Mononuclear cell (primary cell): ENCODE results near the gene PRKAR1A. TPM values are rescaled to one million over a fixed set of nuclear protein-coding genes. Genes with fewer than 3 reads are reported as not detected.
"Not testable (repeated sequence)": the region's sequence is repeated elsewhere in the genome, so short reads cannot be mapped to it uniquely, and the experiment has no call there.

ENCODE experiments used
- H3K27me3 ChIP-seq: 2 replicates; pipeline ENCODE4 v1.6.0; 2011; ENCODE audit warnings: low read length, control low read depth; ENCODE audit not compliant: insufficient read depth
- H3K4me1 ChIP-seq: 2 replicates; pipeline ENCODE4 v1.5.1; 2011; ENCODE audit warnings: mild to moderate bottlenecking, low read length, control low read depth; ENCODE audit not compliant: insufficient read depth
- H3K4me3 ChIP-seq: 2 replicates; pipeline ENCODE4 v1.5.1; 2011; ENCODE audit warnings: mild to moderate bottlenecking, low read length, moderate library complexity
- H3K9me3 ChIP-seq: 2 replicates; pipeline ENCODE4 v1.5.1; 2011; ENCODE audit warnings: low read depth, mild to moderate bottlenecking, control low read depth, low read length
- total RNA-seq: library from RNA; depleted of rRNA; stranded (reverse); fragments of >200 nt; gene quantifications from one replicate; pipeline ENCODE4 v1.2.3, GENCODE V29; 2012

The PRKAR1A gene
- total RNA-seq, 1 donor, result 97.8 TPM

DNA sequence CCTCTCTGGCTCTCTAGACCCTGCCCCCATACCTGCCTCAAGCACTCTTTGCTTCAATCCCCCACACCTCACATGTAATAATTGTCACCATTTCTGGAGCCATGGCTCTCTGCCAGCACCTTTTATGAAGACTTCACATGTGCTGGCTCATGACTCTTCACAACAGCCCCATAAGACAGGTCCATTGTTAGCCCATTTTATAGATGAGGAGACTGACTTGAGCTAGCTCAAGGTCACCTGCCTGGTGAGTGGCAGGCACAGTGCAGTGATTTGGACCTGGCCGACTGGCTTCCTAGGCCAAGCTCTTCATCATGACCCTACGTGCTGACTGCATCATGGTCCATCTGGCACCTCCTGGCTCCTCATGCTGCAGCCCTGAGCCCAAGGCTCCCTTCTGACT, 63.9 kb downstream of the PRKAR1A start:
- H3K27me3 ChIP-seq, result no peaks in the 10 kb centered on the region
- no peaks in the 10 kb centered on the region for H3K9me3 ChIP-seq
- H3K4me3 ChIP-seq, result no peak overlapping the region
- H3K4me1 ChIP-seq, result peaks cover 38% of the 10 kb centered on the region

DNA sequence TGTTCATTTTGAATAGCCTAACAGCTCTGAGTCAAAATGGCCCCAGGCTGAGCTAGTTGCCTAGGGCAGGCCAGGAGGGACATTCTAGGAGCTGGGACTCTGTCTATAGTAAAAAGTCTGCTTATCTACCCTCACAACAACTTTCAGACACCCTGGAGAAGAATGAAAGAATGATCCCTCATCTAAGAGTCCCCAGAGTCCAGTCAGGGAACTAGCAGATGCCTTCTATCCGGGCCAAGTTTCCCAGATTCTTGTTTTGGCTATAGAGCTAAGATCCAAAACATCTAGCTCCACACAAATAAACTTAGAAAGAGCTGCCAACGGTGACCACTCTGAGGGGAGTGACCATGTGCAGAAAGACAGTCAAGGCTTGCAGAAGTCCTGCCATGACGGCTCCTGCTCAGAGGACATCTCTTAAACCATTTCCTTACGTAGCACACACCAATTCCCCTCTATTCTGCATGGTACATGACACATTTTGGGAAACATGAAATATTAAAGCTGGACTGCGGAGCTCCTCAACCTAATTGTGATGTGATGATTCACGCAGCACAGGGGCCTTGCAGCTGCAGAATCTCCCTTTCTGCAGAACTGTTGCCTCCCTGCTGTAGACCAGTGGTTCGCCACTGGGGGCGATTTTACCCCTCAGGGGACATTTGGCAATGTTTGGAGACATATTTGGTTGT, 64.7 kb downstream of the PRKAR1A start:
- Histone ChIP-seq H3K4me1 (peaks cover 38% of the 10 kb centered on the region), H3K4me3 (no peak overlapping the region), H3K9me3 (no peaks in the 10 kb centered on the region), H3K27me3 (no peaks in the 10 kb centered on the region)

DNA sequence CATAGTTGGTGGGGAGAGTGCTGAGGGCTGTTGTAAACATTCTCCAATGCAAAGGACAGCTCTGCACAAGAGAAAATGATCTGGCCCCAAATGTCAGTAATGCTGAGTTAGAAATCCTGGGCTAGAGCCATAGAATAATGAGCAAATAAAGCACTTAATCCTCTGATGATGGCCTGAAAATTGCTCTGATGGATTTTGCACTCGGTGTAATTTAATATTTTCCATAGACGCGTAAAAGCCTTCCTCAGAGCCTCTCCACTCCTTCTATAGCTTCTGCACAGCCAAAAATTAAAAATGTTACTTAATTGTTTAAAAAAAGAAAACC, 65.2 kb downstream of the PRKAR1A start:
- Histone ChIP-seq H3K27me3 (no peaks in the 10 kb centered on the region), H3K4me1 (peaks cover 33% of the 10 kb centered on the region), H3K4me3 (no peak overlapping the region), H3K9me3 (no peaks in the 10 kb centered on the region)

DNA sequence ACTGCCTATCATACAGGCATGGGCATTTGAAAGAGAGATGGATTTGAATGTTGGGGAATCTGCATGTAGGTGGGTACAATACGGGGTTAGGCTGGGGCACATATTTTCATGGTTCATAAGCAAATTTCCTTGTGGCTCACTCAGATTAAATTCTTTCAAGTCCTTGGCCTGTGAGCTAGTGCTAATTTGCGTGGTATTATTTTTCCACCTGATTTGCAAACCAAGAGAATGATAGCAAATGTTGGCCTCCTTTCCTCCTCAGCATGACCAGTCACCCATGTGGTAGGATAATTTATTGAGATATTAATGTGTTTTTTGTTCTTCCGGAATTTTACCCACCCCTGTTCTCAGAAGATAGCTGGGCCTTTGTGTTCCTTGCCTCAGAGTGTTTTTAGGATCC, 66.0 kb downstream of the PRKAR1A start:
- Histone ChIP-seq H3K9me3 (no peaks in the 10 kb centered on the region), H3K4me1 (peaks cover 29% of the 10 kb centered on the region), H3K27me3 (no peaks in the 10 kb centered on the region), H3K4me3 (no peak overlapping the region)

DNA sequence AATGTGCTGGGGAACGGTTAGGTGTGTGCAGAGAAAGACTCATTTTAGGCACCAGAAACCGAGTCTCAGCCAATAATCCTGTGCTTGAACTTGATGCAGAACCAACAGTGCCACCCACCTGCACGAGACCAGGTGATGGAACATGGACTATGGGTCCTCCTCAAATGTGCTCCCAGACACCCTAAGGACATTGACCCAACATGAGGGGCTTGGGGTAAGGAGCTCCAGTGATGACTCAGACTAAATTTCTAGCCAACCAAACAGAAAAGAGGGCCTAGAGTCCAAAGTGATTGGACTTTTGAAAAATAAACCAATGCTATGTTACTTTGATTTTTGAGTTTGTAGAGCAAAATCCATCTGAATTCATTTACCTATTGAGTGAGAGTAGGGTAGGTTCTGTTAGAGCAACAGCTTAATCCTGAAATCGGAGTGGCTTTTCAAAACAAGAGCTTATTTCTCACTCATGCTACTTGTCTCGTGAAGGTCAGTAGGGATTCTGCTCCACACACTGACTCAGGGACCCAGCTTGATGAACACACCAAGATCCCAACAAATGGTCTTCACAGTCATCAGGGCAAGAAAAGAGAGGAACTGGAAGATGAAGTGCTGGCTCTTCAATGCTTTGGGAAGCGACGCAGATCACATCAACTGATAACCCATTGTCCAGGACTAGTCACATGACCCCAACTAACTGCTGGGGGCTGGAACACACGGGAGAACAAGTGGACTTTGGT, 67.1 kb downstream of the PRKAR1A start:
- H3K4me3 ChIP-seq, result no peak overlapping the region

DNA sequence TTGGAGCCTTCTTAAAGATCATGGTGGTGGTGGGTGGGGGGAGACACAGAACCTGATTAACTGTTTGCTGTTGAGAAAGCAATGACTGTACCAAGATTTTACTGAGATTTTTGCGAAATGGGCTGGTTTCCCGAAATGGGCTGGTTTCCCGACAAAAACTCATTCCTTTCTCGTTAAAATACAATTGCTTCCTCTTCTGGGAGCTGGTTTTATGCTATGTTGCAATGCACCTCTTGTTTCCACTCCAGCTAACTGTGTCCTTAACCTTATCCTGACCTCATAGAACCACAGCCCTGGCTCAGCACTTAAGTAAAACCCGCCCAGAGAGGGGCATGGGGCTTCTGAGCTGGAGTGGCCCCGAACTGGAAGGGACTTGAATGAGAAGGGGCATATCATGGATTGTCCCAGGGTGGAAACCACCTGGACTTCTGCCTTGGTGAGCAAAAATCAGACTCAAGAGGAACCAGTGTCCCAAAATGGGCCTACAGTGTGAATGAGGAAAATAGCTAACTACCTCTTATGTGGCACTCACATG, 68.1 kb downstream of the PRKAR1A start:
- H3K9me3 ChIP-seq, result no peaks in the 10 kb centered on the region
- H3K27me3 ChIP-seq, result no peaks in the 10 kb centered on the region
- H3K4me1 ChIP-seq, result peaks cover 29% of the 10 kb centered on the region
- H3K4me3 ChIP-seq, result no peak overlapping the region

More for the DNA sequence above, 67.1 kb downstream of the PRKAR1A start:
- Histone ChIP-seq H3K9me3 (no peaks in the 10 kb centered on the region), H3K4me1 (peaks cover 29% of the 10 kb centered on the region), H3K27me3 (no peaks in the 10 kb centered on the region)

DNA sequence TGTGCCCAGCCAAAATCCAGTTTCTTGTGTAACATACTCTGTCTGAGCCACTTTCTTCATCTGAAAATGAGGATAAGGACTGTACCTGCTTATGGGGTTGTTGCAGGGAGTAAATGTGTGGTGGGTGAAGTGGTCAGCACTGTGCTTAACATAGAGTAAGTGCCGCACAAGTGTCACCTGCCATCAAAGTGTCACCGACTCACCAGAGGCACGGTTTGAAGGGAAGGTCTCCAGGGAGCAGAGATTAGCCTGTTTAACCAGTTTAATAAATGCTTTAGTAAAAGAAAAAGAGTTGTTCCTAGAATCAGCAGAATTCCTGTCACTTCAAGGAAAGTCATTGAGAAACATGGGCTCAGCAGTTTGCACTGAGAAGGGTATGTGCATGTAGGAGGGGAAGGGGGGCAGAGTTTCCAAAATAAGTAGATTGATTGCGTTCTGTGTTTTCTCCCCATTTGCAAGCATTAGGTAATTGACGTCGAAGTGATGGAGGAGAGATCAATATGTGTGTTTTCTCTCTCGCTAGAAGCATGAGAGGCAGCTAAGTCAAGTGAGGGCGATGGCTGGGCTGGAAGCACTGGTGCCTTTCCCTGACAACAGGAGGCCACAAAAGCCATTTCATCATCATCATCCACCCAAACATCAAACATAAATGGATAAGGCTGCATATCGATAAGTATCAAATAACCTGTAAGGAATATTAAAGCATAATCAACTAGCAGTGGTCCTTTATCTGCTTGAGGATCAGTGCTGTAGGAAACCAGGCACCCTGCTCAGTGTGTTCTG, 69.8 kb downstream of the PRKAR1A start:
- Histone ChIP-seq H3K4me3 (no peak overlapping the region), H3K9me3 (no peaks in the 10 kb centered on the region), H3K4me1 (peaks cover 29% of the 10 kb centered on the region), H3K27me3 (peaks cover 2% of the 10 kb centered on the region)

DNA sequence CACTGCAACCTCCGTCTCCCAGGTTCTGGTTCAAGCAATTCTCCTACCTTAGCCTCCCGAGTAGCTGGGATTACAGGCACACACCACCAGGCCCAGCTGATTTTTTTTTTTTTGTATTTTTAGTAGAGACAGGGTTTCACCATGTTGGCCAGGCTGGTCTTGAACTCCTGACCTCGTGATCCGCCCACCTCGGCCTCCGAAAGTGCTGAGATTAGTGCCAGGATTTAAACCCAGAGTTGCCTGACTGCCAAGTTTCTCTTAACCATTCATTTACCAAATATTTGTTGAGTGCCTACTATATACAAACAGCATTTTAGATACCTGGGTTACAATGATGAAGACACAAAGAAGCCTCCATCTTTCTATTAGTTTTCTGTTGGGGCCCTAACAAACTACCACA, 70.6 kb downstream of the PRKAR1A start:
- H3K9me3 ChIP-seq, H3K27me3 ChIP-seq, H3K4me3 ChIP-seq: not testable (repeated sequence)
- peaks cover 29% of the 10 kb centered on the region for H3K4me1 ChIP-seq

DNA sequence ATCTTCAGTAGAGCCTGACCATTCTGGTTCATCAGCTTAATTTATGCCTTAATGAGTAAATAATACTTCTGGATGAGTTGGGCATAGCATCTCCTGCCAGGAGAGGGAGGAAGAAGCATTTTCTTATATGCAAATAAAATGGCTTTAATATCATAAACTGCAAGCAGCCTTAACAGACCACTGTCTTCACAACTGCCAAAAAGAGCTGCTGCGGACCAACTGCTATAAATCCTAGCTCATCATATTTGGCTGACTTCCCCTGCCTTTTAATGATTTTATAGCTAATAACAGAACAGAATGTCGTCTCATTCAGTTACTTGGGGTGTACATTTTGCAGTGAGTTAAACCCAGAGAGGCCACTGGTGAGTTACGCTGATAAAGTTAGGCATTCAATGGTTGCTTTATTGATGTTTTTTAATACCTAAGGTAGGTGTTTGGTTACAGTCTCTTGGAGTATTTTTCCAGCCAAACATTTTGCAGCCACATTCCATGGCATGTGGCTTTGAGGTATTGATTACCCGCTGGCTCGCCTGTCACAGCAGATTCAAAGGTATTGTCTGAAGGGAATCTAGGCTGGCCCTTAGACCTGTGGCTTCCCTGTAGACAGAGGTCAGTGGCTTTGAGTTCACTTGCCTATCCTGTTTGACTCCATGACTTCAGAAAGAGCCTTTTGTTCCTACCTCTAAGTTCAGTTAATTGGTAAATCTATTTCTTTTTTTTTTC, 72.5 kb downstream of the PRKAR1A start:
- Histone ChIP-seq H3K4me3 (no peak overlapping the region), H3K4me1 (peaks cover 15% of the 10 kb centered on the region), H3K27me3 (peaks cover 2% of the 10 kb centered on the region), H3K9me3 (no peaks in the 10 kb centered on the region)

DNA sequence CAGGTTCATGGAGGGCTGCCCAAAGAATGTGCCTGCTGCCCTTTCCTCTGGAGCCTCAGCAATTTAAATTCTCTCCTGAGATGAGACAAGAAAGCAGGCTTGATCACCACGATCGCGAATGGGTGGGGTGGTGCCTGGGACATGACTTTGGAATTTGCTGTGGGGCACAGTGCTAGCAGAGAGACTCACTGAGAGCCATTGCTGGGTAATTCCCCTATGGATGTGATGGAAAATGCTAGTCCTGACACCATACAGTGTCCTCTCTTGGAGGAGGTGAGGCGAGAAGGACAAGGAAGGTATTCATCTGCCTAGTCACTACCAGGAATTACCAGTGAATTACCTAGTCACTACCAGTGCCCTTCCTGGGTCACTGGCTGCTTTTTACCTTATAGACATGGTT, 73.4 kb downstream of the PRKAR1A start:
- Histone ChIP-seq H3K9me3 (no peaks in the 10 kb centered on the region), H3K27me3 (peaks cover 2% of the 10 kb centered on the region), H3K4me1 (peaks cover 6% of the 10 kb centered on the region), H3K4me3 (no peak overlapping the region)

DNA sequence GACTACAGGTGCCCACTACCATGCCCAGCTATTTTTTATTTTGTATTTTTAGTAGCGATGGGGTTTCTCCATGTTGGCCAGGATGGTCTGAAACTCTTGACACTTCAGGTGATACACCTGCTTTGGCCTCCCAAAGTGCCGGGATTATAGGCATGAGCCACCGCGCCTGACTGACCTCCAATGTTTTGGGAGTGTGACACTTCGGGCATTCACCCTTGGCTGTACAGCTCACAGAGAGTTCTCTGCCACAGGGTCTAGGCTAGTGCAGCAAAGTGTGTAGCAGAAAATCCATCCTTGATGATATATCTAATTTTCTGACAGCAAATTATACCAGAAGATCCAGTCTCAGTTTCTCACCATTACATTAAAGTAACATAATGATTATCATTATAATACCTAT, 74.8 kb downstream of the PRKAR1A start:
- Histone ChIP-seq H3K4me1 (no peaks in the 10 kb centered on the region), H3K27me3 (peaks cover 2% of the 10 kb centered on the region), H3K4me3 (no peak overlapping the region), H3K9me3 (no peaks in the 10 kb centered on the region)

DNA sequence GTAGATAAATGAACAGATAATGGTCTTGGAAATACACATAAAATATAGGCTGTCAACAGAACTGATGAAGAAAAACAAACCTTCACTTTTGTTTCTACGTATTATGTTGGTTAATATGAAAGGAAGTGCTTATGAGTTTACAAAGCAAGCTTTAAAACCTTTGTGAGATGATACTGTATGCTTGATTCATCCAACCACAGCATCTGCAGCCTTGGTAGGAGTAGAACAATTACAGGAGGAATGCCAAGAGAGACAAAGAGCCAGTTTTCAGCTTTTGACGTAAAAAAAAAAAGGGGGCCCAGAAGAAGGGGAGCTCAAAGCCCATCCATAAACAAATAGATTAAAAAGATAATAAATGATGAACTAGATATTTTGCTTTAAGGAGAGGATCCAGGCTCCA, 75.6 kb downstream of the PRKAR1A start:
- H3K27me3 ChIP-seq, result peaks cover 8% of the 10 kb centered on the region
- no peaks in the 10 kb centered on the region for H3K4me1 ChIP-seq
- H3K9me3 ChIP-seq, result no peaks in the 10 kb centered on the region
- H3K4me3 ChIP-seq, result no peak overlapping the region

DNA sequence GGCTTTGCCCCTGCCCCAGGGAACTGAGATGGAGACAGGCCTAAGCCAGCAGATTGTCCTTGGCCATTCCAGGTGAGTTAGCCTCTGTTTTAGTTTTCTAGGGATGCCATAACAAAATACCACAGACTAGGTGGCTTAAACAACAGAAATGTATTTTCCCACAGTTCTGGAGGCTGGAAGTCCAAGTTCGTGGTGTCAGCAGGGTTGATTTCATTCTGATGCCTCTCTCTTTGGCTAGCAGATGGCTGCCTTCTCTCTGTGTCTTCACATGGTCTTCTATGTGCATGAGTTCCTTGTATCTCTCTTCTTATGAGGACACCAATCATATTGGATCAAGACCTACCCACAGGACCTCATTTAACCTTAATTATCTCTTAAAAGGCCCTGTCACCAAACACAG, 76.1 kb downstream of the PRKAR1A start:
- H3K4me3 ChIP-seq, result no peak overlapping the region
- H3K4me1 ChIP-seq, result no peaks in the 10 kb centered on the region
- H3K9me3 ChIP-seq, result no peaks in the 10 kb centered on the region
- peaks cover 13% of the 10 kb centered on the region for H3K27me3 ChIP-seq

DNA sequence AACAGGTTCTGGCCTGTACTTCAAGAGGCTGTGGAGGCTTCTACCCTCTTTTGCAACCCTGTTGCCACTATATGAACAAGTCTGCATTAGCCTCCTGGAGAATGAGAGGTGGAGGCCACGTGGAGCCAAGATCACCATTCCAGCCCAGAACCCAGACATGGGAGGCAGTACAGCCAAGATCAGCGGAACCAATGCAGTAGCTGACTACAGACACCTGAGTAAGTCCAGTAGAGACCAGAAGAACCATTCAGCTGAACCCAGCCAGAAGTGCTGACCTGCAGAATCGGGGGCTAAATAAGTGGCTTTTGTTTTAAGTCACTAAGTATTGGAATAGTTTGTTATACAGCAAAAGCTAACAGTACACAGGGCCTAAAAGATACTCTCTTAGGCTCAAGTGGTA, 76.9 kb downstream of the PRKAR1A start:
- Histone ChIP-seq H3K4me1 (no peaks in the 10 kb centered on the region), H3K27me3 (peaks cover 16% of the 10 kb centered on the region), H3K4me3 (no peak overlapping the region), H3K9me3 (no peaks in the 10 kb centered on the region)

DNA sequence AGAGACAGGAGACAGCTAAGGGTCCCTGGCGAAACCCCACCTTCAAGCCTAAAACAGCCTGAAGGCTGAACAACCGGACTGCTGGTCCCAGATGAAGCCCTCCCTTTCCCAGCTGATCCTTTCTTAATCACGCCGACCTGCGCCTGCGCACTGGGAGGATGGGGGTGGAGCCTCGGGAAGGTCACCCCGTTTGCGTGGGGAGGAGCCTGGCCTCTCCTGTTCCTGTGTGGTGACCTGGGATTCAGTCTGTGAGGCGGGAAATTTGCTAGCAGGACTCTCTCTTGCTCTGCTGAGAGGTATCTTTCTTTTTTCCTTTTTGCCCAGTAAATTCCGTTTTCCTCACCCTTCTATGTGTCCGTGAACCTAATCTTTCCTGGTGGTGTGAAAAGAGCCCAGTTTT, 79.4 kb downstream of the PRKAR1A start:
- H3K27me3 ChIP-seq, result peaks cover 16% of the 10 kb centered on the region
- no peaks in the 10 kb centered on the region for H3K9me3 ChIP-seq
- H3K4me3 ChIP-seq, result no peak overlapping the region
- peaks cover 20% of the 10 kb centered on the region for H3K4me1 ChIP-seq
